GM20431 (cell line): ENCODE results near the gene CEP135.
"Not testable (repeated sequence)": the region's sequence is repeated elsewhere in the genome, so short reads cannot be mapped to it uniquely, and the experiment has no call there.

ENCODE experiments used
- in situ Hi-C: fragments of 300-500 bp; cut with MseI, MboI; formaldehyde crosslinking; loops from one replicate; pipeline ENCODE4 v1.15.0; 2020; ENCODE audit warnings: low sequenced_read_pairs; ENCODE audit not compliant: unreplicated experiment

The CEP135 gene

DNA sequence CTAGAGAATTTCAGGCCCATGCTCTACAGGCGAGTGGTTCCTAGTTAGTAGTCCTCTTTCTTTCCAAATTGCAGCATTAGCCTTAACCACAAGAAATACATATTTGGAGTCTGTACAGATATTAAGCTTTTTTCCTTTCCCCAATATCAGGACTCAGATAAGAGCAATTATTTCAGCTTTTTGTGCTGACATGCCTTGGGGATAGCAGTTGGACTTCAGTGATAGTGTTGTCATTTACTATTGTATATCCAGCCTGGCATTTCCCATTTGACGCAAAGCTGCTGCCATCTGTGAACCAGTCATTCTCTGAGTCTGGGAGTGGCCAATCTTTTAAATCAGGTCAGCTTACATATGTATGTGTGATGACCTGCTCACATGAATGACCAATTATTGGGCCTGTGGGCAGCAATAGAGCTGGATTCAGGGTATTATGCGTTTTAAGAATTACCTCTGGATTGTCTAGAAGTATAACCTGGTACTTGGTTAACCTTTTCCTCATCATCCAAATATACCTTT lies 6.8 kb upstream of the CEP135 start:
- in situ Hi-C loops = no loop called here

DNA sequence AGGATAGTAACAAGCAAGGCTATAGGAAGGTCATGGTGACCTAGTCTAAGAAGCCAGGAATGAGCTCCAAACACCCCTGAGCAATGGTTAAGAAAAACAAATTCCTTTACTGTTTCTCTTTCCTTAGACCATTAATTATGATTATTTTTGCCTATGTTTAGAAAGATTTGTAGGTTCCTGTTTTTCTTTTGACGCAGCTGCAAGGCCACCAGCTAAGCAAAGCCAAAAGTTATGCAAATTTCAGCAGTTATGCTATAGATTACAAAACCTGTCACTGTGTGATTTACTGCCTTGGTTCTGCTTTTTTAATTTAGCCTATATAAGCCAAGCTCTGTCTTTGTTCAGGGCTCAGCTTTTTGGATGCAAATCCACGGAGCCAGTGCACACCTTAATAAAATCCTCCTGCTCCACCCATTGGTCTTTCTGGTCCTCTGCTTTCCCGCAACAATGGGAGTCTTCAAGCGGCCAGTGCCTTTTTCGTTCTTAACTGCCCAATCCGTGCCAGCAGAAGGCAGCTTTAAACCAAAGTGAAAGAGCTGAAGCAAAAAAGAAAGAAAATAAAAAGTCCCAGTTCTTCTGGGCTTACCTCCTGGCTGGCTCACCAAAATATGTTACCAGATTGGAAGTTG lies 1.4 kb upstream of the CEP135 start:
- in situ Hi-C loops = no loop called here

DNA sequence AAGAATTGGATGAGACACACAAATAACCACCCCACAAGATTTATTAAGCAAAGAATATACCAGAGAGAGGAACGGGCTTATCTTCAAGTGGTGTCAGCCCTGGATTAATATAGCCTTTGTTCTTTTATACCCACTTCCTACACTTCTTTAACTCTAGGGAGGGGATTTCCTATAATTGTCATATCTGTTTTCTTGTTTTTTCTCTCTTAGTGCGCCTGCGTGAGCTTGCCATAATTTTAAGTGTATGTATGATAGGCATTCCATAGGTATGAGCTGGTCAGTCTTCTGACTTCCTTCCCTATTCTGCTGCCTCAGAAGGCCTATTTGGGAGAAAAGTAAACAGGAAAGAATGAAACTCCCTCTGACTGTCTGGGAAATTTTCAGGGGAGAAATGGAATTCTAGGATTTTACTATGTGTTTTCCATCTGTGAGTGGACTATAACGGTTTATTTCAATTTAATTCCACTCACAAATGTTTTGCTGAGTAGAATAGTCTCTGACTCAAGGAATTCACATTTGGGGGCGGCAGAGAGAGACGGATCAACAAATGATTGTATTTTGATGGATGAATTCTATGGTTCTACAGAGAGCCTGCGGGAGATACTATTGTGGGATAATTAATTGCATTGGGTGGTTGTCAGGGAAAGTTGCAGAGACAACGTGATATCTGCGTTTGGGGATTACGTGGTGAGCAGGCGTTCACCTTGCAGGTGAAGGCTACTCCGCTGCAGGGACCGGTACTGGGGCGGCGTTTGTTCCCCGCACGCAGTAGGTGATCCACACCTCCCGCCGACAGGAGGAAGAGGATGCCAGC lies 626 bp upstream of the CEP135 start:
- in situ Hi-C loops = no loop called here

DNA sequence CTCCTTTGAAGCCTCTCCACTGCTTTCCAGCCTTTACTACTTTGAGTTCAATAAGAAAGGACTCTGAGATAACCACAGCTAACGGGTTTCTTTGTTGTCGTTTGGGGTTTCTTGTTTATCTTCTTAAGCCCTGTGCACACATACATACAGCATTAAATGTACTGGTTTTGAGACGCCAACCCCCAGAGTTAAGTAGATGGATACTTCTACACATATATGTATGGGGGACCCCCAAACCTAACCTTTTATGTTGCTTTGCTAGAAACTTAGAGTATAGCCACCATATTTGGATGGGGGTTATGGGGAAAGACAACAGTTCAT lies 697 bp downstream of the CEP135 start:
- in situ Hi-C loops = no loop called here

DNA sequence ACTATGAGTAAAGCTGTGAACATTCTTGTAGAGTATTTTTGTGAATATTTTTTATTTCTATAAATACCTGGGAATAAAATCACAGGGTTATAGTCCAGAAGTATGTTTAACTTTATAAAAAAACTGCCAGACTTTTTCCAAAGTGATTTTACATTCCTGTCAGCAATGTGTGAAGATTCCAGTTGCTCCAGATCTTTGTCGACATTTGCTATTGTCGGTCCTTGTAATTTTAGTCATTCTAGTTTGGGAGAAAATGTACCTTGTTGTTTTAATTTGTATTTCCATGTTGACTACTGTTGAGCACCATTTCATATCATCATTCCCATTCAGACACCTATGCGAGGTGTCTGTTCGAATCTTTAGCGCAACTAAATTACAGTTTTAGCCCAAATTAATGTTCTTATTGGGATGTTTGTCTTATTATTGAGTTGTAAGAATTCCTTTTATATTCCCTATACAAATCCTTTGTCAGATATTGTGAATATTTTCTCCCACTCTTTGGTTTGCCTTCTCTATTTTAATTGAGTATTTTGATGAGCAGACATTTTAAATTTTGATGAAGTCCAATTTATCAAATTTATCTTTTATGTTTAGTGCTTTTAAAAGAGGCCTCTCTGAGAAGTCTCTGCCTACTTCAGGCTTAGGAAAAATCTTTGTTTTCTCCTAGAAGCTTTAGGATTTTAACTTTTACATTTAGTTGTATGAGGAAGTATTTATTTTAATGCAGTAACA lies 2.6 kb downstream of the CEP135 start:
- in situ Hi-C loops = no loop called here

DNA sequence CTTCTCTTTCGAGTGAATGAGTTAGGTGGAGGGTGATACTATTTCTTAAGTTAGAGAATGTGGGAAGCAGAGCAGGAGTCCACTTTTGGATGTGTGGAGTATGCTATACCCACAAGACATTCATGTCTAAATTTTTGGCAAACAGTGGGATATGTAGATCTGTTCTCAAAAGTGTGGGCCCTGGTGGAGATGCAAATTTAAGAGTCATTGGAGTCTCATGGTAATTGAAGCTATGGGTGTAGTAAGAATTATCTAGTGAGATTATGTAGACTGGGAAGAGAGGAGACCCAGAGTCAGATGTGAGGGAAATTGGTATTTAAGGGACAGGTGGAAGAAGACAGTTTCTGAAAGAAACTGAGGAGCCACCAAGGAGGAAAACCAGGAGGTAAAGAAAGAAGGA lies 7.0 kb downstream of the CEP135 start:
- in situ Hi-C loops = no loop called here

DNA sequence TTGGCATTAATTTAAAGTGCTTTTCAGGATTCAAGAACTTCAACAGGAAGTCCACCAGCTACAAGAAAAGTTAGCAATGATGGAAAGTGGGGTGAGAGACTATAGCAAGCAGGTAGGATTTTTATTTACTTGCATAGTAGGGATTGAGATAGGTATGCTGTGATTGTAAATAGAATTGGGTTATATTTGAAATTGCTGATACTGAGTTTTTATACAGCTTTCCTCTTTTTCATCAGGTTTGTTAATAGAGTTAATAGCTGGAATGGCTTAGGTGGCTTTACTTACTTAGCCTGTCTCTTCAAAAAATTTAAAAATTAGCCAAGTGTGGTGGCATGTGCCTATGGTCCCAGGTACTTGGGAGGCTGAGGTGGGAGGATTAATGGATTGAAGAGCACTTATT lies 10.9 kb downstream of the CEP135 start:
- in situ Hi-C loops = no loop called here

DNA sequence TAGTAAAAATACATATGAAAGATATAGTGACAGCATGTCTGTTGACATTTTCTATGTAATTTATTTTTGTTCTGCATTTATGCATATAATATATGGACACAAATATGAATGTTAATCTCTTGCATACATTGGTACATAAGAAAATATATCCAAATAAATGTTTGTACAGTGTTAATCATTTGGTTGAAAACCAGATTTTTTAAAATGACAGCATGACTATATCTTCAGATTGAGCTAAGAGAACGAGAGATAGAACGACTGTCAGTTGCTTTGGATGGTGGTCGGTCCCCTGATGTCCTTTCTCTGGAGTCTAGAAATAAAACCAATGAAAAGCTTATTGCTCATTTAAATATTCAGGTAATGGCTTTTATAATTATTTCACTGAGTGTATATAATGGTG lies 15.3 kb downstream of the CEP135 start:
- in situ Hi-C loops = no loop called here

DNA sequence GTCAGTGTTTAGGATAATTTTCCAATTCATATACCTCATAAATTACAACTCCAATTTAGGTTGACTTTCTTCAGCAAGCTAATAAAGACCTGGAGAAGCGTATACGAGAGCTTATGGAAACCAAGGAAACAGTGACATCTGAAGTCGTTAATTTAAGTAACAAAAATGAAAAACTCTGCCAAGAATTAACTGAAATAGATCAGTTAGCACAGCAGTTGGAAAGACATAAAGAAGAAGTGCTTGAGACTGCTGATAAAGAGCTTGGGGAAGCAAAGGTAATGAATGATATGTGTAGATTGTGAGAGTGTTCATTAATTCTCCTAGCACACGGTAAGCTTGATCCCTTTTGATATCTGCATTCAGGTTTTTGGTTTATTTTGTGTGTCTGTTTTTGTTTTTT lies 16.8 kb downstream of the CEP135 start:
- in situ Hi-C loops = no loop called here

DNA sequence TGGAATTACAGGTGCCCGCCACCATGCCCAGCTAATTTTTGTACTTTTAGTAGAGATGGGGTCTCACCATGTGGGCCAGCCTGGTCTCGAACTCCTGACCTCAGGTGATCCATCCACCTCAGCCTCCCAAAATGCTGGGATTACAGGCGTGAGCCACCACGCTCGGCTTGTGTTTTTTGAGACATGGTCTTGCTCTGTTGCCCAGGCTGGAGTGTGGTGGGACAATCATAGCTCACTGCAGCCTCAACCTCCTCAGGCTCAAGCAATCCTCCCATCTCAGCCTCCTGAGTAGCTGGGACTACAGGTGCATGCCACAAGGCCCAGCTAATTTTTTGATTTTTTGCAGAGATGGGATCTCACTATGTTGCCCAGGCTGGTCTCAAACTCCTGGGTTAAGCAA lies 17.6 kb downstream of the CEP135 start:
- in situ Hi-C loops = not testable (repeated sequence)

DNA sequence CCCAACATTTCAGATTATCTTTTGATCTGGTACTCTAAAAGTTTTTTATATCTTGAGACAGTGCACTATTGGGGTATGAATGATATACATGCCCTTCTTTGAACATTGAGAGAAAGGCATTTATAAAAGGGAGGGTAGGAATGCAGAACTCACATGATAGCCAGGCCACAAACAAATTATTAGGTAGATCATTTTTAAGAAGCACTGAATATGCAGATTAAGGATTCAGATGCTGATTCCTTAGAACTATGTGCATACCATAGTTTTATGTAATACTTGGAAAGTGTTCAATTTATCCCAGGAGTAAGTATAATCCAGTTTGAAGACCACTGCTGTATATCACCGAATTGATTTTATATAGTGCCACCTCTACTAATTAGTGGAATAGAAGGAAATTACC lies 18.6 kb downstream of the CEP135 start:
- in situ Hi-C loops = no loop called here

DNA sequence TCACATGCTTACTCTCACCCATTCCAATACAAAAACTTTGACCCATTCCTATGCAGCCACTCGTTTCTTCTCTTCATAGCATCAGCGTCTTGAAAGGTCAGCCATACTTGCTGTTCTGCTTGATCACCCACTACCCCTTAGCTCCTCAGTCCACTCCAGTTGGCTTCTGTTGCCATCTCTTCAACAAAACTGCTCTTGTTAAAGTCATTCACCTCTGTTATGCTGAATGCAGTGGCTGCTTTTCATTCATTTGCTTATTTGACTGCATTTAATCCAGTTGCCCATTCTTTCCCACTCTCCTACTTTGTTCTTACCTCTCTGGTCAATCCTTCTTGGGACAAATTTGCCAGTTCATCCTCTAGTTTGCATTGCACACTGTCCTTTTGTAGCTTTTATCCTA lies 24.9 kb downstream of the CEP135 start:
- in situ Hi-C loops = no loop called here

DNA sequence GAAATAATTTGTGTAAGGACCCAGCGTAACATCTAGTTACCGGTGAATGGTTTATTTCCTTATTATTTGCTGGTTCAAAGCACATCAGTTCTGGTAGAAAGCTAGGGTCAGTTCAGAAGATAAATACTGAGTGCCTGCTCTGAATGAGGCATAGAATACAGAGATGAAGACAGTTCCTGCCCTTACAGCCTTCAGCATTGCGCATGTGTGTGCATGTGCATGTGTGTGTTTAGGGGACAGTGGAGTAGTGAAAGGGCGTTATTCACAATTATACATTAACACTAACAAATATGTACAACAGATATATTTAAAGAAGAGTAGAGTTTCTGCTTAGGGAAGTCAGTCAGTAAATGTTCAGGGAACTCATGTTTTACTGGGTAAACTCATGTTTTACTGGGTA lies 29.1 kb downstream of the CEP135 start:
- in situ Hi-C loops = no loop called here

DNA sequence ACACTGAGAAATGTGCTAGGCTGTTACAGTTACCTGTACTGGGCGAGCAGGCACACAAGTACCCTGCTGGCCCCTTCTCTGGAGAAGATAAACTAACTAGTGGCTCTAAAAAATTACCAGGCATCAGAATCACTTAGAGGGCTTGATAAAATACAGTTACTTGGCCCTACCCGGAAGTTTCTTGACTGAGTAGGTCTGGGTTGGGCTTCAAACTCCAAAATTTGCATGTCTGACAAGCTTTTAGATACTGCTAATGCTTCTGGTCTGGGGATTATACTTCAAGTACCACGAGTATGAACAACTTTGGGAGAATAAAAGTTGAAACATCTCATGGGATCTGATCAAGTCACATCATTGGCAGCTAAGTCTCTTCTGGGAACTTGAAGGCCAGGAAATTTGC lies 30.8 kb downstream of the CEP135 start:
- in situ Hi-C loops = no loop called here

DNA sequence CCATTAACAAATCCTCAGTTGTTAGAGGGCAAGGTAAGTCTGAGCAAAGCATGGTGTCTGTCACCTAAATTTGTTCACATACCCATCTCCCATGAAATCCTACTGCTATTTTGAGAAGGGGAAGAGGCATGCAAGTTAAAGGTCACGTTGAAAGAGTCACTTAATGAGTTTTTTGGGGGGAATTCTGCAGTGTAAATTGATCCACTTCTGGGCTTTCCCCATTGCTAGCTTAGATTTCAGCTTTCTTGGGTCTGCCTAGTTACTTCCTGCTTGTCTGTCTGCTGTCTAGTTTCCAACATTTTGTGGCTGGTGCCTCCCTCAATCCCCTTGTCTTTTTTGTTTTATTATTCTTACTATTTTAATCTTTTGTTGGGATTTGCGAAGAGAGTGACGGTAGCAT lies 32.0 kb downstream of the CEP135 start:
- in situ Hi-C loops = no loop called here

DNA sequence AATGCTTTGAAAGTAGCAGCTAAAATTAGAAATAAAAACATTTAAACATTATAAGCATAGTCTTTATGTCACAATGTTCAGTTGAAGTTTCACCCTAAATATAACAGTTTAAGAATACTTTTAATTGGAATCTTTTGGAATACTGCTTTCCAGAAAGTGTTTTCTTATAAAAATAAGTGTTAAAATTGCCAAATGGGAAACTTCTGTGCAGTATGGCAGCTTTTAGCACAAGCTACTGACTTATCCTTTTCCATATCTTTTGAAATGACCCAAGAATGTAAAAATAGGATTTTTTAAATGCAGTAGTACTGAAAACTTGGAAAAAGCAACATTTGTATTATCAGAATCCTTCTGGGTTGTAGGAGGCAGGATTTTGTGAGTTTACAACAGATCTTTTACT lies 34.2 kb downstream of the CEP135 start:
- in situ Hi-C loops = no loop called here

DNA sequence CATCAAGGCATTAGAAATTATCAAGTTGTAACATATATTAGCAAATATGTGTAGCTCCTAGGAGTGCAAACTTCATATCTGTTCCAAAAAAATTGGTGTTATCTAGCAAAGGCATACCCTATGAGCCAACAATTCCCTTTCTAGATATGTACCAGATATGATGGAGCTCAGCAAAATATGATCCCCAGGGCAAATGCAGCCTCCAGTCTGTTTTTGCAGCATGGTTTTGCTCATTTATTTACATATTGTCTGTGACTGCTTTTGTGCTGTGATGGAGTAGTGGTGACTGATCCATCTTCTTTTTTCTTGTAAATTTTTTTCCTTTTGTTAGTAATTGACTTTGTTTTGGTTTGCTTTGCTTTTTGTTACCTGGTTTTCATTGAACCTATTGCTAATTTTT lies 41.0 kb downstream of the CEP135 start:
- in situ Hi-C loops = no loop called here

DNA sequence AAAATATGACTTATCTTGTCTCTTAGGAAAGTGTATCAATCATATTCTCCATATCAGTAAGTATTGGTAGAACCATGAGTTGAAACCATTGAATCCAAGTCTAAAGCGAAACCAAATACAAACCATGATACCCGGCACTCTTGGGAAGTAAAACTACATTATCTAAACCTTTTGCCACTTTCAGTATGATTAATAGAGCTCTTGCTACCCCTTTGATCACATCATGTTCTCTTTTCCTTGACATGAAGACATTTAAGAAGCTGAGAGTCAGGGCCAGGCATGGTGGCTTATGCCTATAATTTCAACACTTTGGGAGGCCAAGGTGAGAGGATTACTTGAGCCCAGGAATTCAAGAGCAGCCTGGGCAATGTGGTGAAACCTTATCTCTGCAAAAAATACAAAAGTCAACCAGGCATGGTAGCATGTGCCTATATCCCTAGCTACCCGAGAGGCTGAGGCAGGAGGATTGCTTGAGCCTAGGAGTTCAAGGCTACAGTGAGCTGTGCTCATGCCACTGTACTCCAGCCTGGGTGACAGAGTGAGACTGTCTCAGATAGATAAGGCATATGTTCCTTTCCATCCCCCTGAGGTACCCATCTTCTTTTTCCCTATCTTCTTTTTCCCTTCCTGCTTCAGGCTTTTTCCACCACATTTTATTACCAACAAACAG lies 45.4 kb downstream of the CEP135 start:
- in situ Hi-C loops = no loop called here

DNA sequence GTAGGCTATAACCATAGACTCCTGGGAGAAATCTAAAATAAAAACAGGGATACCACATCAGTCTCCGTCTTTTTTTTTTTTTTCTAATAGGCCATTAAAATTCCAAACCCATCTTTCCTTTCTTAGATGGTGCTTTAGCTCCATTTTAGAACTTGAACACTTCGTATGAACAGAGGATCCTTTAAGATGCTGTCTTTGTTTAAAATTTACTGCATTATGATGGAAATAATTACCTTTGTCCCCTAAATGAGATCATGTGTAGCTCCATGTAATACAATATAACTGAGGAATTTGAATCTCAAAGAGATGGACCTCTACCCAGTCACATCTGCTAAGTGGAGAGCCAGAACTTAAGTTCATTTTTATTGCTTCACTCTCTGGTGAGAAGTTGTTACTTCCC lies 47.9 kb downstream of the CEP135 start:
- in situ Hi-C loops = no loop called here

DNA sequence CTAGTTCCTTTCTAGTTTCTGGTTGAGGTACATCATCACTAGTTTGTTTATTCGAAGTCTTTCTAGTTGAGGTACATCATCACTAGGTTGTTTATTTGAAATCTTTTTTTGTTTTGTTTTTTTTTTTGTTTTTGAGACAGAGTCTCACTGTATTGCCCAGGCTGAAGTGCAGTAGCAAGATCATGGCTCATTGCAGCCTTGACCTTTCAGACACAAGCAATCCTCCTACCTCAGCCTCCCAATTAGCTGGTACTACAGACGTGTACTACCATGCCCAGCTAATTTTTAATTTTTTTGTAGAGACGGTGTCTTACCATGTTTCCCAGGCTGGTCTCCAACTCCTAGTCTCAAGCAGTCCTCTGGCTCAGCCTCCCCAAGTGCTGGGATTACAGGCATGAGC lies 54.9 kb downstream of the CEP135 start:
- in situ Hi-C loops = no loop called here

DNA sequence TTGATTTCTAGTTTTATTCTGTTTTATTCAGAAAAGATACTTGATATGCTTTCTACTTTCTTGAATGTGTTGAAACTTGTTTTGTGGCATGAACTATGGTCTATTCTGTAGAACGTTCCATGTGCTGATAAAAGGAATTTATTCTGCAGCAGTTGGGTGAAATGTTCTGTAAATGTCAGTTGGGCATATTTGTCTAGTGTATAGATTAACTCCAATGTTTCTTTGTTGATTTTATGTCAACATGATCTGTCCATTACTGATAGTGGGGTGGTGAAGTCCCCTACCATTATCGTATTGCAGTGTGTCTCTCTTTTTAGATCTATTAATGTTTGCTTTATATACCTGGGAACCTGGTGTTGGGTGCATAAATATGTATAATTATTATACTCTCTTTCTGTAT lies 55.5 kb downstream of the CEP135 start:
- in situ Hi-C loops = no loop called here
